Bronchial epithelial cell (primary cell): ENCODE data around the gene RXRB. TPM values are rescaled to one million over a fixed set of nuclear protein-coding genes. Genes with fewer than 3 reads are reported as not detected.

Source experiments
- DNase-seq: peaks from one replicate; pipeline ENCODE4 v3.0.0-alpha.2; 2010; ENCODE audit warnings: low read depth
- FAIRE-seq: peaks from 2 replicates; lab custom pipeline; 2011; peaks lifted over from hg19 to GRCh38; lab: Jason Lieb, UNC
- H3K27me3 ChIP-seq: 2 replicates; pipeline ENCODE4 v1.5.1; 2011; ENCODE audit warnings: low read length; ENCODE audit not compliant: control insufficient read depth, insufficient read depth
- H3K36me3 ChIP-seq: 2 replicates; pipeline ENCODE4 v1.5.1; 2011; ENCODE audit warnings: low read length; ENCODE audit not compliant: control insufficient read depth, insufficient read depth
- H3K4me3 ChIP-seq: 2 replicates; pipeline ENCODE4 v1.5.1; 2011; ENCODE audit warnings: mild to moderate bottlenecking, low read depth, low read length, control low read depth
- total RNA-seq: library from RNA; depleted of rRNA; stranded (reverse); fragments of >200 nt; gene quantifications from 2 replicates; pipeline ENCODE4 v1.2.1, GENCODE V29; 2014
- TF ChIP-seq, protein P1 (sequence below): IDR thresholded peaks from 2 replicates; pipeline ENCODE4 v1.5.1; 2011; ENCODE audit warnings: mild to moderate bottlenecking, moderate library complexity, low read length, control low read depth, inconsistent platforms; ENCODE audit not compliant: insufficient read depth, severe bottlenecking

Gene RXRB
- total RNA-seq, 1 donor from 2014 or later = 15.3 TPM

DNA sequence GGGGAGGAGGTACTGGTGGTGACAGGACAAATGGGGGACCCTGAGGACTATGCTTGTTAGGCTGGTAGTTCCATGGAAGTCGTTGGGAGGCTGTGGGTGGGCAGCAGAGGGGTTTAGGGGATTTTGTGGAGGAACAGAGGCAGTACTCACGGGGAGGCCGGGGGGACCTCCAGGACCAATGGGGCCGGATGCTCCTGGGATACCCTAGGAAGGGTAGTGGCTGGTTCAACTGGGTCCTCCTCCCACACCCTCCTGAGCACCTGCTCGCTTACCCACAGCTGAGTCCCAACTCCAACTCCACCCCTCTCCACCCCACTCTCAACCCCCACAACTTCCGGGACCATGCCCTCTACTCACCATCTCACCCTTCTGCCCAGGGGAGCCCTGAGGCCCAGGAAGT, 34.1 kb downstream of the RXRB start:
- H3K4me3 ChIP-seq = no peak overlapping the region
- TF ChIP-seq, protein P1, sequence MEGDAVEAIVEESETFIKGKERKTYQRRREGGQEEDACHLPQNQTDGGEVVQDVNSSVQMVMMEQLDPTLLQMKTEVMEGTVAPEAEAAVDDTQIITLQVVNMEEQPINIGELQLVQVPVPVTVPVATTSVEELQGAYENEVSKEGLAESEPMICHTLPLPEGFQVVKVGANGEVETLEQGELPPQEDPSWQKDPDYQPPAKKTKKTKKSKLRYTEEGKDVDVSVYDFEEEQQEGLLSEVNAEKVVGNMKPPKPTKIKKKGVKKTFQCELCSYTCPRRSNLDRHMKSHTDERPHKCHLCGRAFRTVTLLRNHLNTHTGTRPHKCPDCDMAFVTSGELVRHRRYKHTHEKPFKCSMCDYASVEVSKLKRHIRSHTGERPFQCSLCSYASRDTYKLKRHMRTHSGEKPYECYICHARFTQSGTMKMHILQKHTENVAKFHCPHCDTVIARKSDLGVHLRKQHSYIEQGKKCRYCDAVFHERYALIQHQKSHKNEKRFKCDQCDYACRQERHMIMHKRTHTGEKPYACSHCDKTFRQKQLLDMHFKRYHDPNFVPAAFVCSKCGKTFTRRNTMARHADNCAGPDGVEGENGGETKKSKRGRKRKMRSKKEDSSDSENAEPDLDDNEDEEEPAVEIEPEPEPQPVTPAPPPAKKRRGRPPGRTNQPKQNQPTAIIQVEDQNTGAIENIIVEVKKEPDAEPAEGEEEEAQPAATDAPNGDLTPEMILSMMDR = no peak
- DNase-seq (no peak), FAIRE-seq (no peak)
- peaks cover 5% of the 10 kb centered on the region for H3K27me3 ChIP-seq
- H3K36me3 ChIP-seq = no peaks in the 10 kb centered on the region

DNA sequence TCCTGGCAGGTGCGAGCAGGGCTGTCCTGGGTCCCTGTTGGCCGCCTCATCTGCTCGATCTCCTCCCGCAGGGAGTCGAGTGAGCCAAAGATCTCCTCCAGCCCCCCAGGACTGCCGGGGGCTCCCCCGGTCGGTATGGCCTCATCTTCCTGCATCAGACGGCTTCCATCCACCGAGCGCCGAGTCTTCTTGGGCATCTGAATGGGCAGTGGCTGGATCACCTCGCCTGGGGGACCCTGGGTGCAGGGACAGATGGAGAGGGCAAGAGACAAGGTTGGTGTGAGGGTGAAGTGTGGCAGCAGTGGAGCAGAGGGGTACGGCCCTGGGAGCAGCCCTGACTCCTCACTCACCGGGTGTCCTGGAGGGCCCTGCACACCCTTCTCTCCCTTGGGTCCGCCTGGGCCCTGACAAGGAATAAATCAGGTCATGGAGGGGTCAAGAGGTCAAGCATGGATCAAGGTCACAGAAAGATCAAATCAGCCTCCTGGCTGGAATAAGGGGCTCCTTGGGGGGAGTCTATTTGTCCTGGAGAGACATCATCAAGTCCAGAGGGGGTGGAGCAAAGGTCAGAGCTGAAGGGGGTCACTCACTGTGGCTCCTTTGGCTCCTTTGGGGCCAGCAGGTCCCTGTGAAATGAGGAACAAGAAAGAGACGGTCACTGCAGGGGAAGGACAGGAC, 34.7 kb downstream of the RXRB start:
- DNase-seq (no peak), FAIRE-seq (no peak)
- TF ChIP-seq, protein P1 = no peak
- Histone ChIP-seq H3K4me3 (no peak overlapping the region), H3K36me3 (no peaks in the 10 kb centered on the region), H3K27me3 (peaks cover 5% of the 10 kb centered on the region)

DNA sequence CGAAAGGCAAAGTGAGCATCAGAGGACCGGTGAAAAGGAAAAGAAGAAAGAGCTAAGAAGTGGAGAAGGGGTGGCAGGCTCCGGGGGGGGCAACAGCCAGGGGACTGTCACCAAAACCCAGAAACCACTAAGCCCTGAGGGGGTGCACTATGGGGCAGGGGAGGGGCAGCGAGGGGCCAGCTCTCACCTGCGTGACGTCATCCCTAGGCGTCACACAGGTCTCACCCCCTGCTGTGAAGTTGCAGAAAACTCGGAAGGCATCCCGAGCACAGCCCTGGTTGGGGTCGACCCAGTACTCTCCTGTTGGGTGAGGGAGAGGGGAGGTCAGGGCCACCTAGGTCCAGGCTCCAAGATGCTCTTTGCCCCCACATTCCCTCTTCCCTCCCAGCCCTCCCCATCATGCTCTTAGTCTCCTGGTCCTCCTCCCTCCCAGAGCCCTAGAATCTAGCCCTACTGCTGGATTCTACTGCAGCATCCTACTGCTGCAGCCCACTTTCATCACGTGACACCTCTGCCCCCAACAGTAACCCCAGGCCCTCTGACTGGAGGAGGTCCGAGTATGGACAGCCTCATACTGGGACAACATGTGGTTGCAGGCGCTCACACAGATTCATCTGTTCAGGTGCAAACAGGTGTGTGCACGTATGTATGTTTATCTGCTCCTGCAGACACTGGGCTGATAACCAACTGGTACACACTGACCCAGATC, 35.6 kb downstream of the RXRB start:
- TF ChIP-seq, protein P1 = no peak
- no peaks in the 10 kb centered on the region for H3K36me3 ChIP-seq
- H3K4me3 ChIP-seq = no peak overlapping the region
- FAIRE-seq (no peak), DNase-seq (no peak)
- peaks cover 5% of the 10 kb centered on the region for H3K27me3 ChIP-seq

DNA sequence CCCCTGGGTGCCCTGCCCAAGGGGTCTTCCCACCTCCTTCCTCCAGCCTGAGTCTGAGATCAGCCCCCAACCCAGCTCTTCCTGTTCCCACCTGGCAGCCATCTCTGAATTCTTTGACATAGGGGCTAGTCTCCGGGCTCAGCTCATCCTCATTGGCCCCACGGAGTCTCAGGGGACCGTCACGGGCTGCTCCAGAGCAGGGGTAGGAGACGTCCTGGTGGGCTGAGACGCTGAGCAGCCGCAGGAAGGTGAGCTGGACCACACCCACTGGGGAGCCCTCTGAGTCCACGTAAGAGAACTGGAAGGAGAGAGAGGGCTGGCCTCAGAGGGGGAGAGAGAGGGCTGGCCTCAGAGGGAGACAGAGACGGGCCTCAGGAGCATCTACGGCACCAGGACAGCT, 36.3 kb downstream of the RXRB start:
- DNase-seq = no peak
- no peaks in the 10 kb centered on the region for H3K36me3 ChIP-seq
- H3K4me3 ChIP-seq = no peak overlapping the region
- FAIRE-seq = no peak
- H3K27me3 ChIP-seq = peaks cover 5% of the 10 kb centered on the region
- TF ChIP-seq, protein P1 = no peak

DNA sequence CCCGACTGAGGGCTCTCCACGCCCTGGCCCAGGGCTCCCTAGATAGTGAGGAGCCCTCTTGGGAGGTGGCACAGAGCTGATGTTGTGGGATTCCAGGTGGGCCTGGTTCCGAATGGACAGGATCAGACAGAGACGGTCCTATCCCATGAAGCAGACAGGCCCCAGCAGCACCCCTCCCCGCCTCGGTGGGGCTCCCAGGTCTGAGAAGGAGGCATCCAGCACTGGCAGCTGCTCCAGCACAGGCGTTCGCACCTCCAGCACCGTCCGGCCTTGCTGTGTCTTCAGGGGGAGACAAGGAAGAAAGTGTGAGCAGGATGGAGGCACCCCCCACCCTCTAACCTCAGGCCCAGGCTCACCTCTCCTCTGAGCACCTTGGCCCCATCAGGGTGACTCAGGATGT, 36.9 kb downstream of the RXRB start:
- Histone ChIP-seq H3K36me3 (no peaks in the 10 kb centered on the region), H3K4me3 (no peak overlapping the region), H3K27me3 (peaks cover 5% of the 10 kb centered on the region)
- no peak for FAIRE-seq
- no peak for DNase-seq
- TF ChIP-seq, protein P1 = no peak
